Measurements from ENCODE around the gene NDE1.

GRCh38 chr16:15743657-15744056 is 93.6 kb downstream of the NDE1 start:
- no peak for TF ChIP-seq CTCF (conservative IDR thresholded peaks at IDR 0.05 in 1 of 2, IDR thresholded peaks at IDR 0.05 in 1 of 2; ENCODE audit: extremely low read depth in 1 of 2, insufficient read depth in 1 of 2, low read depth in 1 of 2, low read length in 2 of 2)
- TF ChIP-seq EZH2 (IDR thresholded peaks at IDR 0.05; ENCODE audit: borderline replicate concordance, low read length) = no peak

Data from mammary epithelial cell (primary cell).